NCI-H526 (cell line): ENCODE measurements around the gene ABHD12.
A peak's percentile ranks its signal among the peaks of the same experiment; 100 is the strongest.

Experiments
- DNase-seq, 2 experiments: peaks; one replicate each; lab custom pipeline; 2025; lab: John Stamatoyannopoulos, UW

Gene ABHD12

GRCh38 chr20:25306991-25307903 lies 83.4 kb downstream of the ABHD12 start:
- DNase-seq, result no peak

DNA sequence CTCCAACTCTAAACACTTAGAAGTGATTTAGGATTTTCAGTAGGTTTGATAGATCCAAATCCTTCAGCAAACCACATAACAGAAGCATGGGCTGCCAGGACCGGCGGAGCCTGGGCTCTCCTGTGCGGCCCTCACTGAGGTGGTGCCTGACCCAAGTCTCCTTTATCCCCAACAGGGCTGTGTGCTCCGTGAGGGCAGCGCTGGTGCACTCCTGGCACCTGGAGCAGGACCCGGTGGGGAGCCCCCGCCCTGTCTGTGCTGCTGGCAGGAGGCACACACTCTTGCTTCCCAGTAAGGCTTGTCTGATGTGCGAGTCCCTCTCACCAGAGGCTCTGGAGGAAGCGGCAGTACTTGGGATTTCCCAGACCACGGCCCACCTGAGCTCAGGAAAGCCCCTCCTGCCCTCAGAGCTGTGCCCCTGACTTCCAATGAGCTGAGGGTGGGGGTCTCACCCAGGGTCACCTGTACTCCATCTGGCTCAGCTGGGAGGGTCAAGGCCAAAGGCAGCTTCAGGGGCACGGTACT lies 86.5 kb downstream of the ABHD12 start:
- DNase-seq, result no peak

DNA sequence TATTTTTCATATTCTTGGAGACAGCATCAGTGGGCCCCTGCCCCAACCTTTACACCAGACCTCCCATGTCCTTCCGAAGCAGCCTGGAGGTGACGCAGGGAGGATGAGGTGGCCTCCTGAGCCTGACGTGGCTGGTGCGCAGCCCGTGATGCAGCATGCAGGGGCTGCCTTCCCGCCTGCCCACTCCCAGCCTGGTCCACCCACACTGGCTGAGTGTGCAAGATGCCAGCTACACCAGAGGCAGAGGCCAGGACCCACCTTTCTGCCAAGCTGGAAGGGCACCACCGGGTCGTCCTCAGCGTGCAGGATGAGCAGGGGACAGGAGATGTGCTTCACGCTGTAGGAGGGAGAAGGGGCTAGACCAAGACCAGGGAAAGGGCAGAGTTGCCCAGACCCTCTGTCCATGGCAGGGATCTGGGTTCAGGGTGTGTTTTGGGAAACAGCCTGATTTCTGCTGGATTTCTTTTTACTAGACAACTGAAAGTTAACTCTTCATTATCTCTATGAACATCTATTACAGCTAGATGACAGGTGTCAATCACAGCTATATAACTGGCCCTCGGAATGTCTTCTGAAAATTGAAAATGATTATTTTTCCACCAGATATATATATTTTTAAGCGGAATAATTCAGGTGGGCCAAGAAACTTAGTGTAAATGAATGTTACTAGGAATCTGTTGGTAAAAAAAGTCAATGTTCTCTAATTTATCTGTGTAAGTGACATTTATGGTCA lies 87.2 kb downstream of the ABHD12 start:
- no peak for DNase-seq

DNA sequence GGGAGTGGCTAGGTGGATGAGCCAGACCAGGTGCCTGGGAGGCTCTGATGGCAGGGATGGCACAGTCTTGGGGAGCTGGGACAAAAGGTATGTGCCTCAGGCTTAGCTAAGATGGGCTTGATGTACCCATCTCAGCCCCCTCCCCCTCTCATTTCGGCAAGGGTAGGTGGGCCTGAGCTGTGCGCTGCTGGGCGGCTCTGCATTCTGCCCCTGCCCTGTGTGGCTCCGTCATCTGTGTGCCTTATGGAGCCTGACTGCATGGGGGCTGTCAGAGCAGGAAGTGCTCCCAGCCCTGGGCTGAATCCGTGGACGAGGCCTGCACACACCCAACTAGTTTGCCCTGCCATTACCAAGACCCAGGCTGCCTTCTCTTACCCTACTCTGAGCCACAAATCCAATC lies 88.0 kb downstream of the ABHD12 start:
- DNase-seq, result no peak

DNA sequence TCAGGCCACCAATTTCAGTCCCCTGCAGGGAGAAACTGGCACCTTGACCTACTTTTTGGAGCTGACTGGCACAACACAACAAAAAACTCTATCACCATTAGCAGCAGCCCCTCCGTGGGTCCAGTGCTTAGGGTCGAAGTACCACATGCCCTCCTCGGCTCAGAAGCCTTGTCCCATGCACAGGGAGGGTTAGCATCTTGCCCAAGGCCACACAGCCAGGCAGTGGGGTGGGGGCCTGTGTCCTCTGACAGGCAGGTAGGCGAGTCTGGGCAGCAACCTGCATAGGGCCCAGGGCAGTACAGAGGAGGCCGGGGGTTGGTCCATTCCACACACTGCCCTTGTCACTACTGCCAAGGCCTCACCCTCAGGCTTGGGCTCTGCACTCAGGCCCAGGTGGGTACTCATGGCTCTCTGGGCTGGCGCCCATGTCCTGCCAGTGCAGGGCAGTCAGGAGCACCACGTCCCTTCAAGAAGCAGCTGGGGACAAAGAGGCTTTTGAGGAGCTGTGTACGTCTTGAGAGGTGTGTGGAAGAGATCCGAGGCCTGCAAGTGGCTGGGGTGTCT lies 89.2 kb downstream of the ABHD12 start:
- no peak for DNase-seq

DNA sequence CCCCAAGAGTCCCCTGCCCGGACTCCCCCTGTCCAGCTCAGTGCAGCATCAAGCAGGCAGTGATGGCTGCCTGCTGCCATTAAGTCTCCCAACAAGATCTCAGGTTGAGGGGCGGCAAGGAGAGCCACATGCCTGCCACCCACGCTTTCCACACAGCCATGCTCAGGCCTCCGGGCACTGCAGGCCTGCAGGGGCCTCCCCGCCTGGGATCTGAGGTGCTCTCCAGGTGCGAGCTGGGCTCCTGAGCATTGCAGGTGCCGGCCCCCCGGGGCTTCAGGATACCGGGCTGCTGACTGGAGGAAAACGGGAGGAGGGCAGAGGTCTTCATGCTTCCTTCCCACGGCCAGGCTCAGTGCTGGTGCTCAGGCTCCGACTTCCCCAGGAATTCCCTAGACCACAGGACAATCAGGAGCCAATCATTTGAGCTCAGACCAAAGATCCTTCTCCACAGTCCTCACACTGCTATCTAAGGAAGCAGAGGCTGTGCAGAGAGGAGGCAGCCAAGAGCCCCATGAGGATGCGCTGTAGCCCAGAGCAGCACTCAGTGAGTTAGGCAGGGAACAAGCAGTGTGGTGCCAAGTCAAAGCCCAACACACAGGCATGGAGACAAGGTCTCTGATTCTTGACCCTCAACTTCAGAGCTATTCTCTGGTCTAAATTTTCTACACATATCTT lies 90.0 kb downstream of the ABHD12 start:
- DNase-seq, result no peak

- no peak for DNase-seq
These were observed 90.8 kb downstream of the ABHD12 start for GRCh38 chr20:25299806-25300205.

DNA sequence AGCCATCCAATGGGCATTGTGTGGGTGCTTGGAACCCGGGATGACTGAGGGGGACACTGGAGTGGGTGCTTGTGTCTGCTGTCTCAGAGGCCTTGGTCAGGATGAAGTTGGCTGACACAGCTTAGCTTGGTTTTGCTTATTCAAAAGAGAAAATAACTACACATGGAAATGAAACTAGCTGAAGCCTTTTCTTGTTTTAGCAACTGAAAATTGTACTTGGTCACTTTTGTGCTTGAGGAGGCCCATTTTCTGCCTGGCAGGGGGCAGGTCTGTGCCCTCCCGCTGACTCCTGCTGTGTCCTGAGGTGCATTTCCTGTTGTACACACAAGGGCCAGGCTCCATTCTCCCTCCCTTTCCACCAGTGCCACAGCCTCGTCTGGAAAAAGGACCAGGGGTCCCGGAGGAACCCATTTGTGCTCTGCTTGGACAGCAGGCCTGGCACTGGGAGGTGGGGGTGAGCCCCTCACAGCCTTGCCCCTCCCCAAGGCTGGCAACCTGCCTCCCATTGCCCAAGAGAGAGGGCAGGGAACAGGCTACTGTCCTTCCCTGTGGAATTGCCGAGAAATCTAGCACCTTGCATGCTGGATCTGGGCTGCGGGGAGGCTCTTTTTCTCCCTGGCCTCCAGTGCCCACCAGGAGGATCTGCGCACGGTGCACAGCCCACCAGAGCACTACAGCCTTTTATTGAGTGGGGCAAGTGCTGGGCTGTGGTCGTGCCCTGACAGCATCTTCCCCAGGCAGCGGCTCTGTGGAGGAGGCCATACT lies 93.3 kb downstream of the ABHD12 start:
- no peak for DNase-seq

- peak in 1 of 2 experiments; percentile 64 for DNase-seq
These were observed 94.2 kb downstream of the ABHD12 start for GRCh38 chr20:25296094-25297093.

- DNase-seq, result no peak
These were observed 95.1 kb downstream of the ABHD12 start for GRCh38 chr20:25295386-25296093.

DNA sequence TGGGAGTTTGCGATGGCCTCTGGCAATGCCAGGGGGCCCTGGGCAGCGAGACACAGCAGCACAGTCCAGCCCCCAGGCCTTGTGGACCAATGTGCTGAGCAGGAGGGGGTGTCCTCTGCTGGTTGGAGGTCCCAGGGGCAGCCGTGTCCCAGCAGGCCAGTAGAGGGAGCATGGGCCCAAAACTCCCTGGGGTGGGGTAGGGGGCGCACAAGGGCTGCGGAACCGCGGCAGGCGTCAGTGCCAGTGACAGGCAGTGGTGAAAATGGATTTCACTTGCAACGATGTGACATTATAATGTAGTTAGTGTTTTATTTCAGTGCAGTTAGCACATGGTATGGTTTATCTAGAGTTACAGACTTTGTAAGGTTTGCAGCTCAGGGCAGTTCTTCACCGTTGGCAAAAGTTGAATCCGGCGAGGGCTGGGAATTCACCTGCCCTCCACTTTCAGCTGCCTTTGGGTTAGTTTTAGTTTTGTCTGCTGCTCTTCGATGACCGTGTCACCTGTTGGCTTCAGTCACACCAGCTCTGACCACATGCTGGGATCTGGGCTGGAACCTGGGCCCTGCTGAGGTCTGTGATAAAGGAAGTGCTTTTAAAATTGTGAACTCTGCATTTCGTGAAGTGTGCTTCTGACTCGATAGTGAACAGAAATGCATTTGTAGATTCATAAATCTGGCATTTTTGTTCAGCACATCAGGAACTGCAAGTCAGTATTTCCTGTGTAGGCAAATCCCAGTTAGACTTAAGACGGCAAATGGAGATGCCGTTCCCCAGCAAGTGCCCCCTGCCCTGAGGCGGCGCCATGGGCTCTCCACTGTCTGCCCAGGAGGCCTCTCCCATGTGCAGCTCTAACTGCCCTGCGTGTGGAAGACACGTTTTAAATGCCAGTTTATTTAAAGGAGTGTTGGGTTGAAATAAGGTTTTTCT lies 95.9 kb downstream of the ABHD12 start:
- DNase-seq, result peak; percentile 48 to 88

GRCh38 chr20:25293910-25294458 lies 96.7 kb downstream of the ABHD12 start:
- no peak for DNase-seq

GRCh38 chr20:25293507-25293906 lies 97.1 kb downstream of the ABHD12 start:
- no peak for DNase-seq

- no peak for DNase-seq
These were observed 98.3 kb downstream of the ABHD12 start for GRCh38 chr20:25292176-25292891.

- DNase-seq, result no peak
These were observed 99.1 kb downstream of the ABHD12 start for GRCh38 chr20:25291432-25292133.

GRCh38 chr20:25290646-25291431 lies 99.8 kb downstream of the ABHD12 start:
- DNase-seq, result no peak
